HG03108 (cell line): ENCODE measurements around the gene GET3.
"Not testable (repeated sequence)": the region's sequence is repeated elsewhere in the genome, so short reads cannot be mapped to it uniquely, and the experiment has no call there.

Source experiments
- ATAC-seq: cut with Tn5 transposase; IDR thresholded peaks from one replicate; pipeline ENCODE4 v1.9.1; 2021; ENCODE audit warnings: moderate library complexity; ENCODE audit not compliant: unreplicated experiment

The GET3 gene

GRCh38 chr19:12790628-12791344 lies 53.5 kb downstream of the GET3 start:
- ATAC-seq, result no peak

GRCh38 chr19:12791345-12792050 lies 54.2 kb downstream of the GET3 start, which contains the start of gene JUNB:
Gene JUNB (plus strand): TSS chr19:12791486. CDS start chr19:12791772, 286 bp downstream.
- peak; percentile 30 for ATAC-seq

GRCh38 chr19:12792051-12792852 lies 55.0 kb downstream of the GET3 start:
- no peak for ATAC-seq

- no peak for ATAC-seq
Observed at GRCh38 chr19:12792853-12793289, 55.6 kb downstream of the GET3 start.

GRCh38 chr19:12793290-12794195 lies 56.2 kb downstream of the GET3 start:
- ATAC-seq, result peak; percentile 19

GRCh38 chr19:12794196-12794941 lies 57.1 kb downstream of the GET3 start:
- ATAC-seq, result no peak

GRCh38 chr19:12794971-12795381 lies 57.7 kb downstream of the GET3 start:
- no peak for ATAC-seq

- no peak for ATAC-seq
Observed at GRCh38 chr19:12796146-12797071, 59.1 kb downstream of the GET3 start.

GRCh38 chr19:12797141-12797587 lies 59.9 kb downstream of the GET3 start:
- ATAC-seq, result no peak

GRCh38 chr19:12797607-12798006 lies 60.3 kb downstream of the GET3 start:
- not testable (repeated sequence) for ATAC-seq
